SK-N-SH (cell line): ENCODE results near the gene ROBO1. TPM values are rescaled to one million over a fixed set of nuclear protein-coding genes. Genes with fewer than 3 reads are reported as not detected.
A peak's percentile ranks its signal among the peaks of the same experiment; 100 is the strongest.

Experiments
- CTCF ChIA-PET: fragments of 300-600, 350-600 bp; formaldehyde crosslinking; extraction: SDS; loops from one replicate; lab custom pipeline; 2021; lab: Yijun Ruan, JAX
- POLR2A ChIA-PET: fragments of 350-600 bp; sonication (Branson Sonifier 250); formaldehyde crosslinking; extraction: SDS; loops from one replicate; lab custom pipeline; 2020; ENCODE audit warnings: antibody characterized with exemption, inconsistent platforms; lab: Yijun Ruan, JAX
- DNase-seq: peaks from one replicate; pipeline ENCODE4 v3.0.0; 2012
- H2AFZ ChIP-seq: fragments of 200-600 bp; sonication (generic); 2 replicates; pipeline ENCODE4 v1.8.1; 2016; ENCODE audit warnings: antibody characterized with exemption, mild to moderate bottlenecking, low read depth
- H3F3A ChIP-seq: fragments of 200-600 bp; sonication (generic); replicated peaks from 2 replicates; pipeline ENCODE3; 2016; ENCODE audit warnings: antibody characterized with exemption, mild to moderate bottlenecking; ENCODE audit not compliant: insufficient read depth
- H3K27ac ChIP-seq, 2 experiments: fragments of 200-500 bp in 1 of 2; fragments of 200-600 bp in 1 of 2; sonication (Bioruptor generic) in 1 of 2; sonication (generic), shearing (Covaris generic) in 1 of 2; 2 replicates each; pipeline versions ENCODE4 v1.5.1 to v1.6.1; 2014 to 2016; ENCODE audit warnings: low read depth in 2 of 2, inconsistent platforms in 1 of 2, low read length in 1 of 2, mild to moderate bottlenecking in 1 of 2, mixed read lengths in 1 of 2
- H3K27me3 ChIP-seq: fragments of 200-600 bp; sonication (generic), shearing (Covaris generic); 2 replicates; pipeline ENCODE4 v1.6.1; 2016; ENCODE audit warnings: mixed run types; ENCODE audit not compliant: insufficient read depth
- H3K36me3 ChIP-seq, 2 experiments: fragments of 200-500 bp in 1 of 2; fragments of 200-600 bp in 1 of 2; sonication (Bioruptor generic) in 1 of 2; sonication (generic) in 1 of 2; replicated peaks in 1 of 2; 2 replicates each; pipeline versions ENCODE3 to v1.5.1; 2014 to 2016; ENCODE audit warnings: low read length in 1 of 2, mild to moderate bottlenecking in 1 of 2; ENCODE audit not compliant: insufficient read depth in 2 of 2, control insufficient read depth in 1 of 2
- H3K4me1 ChIP-seq, 2 experiments: fragments of 200-500 bp in 1 of 2; fragments of 200-600 bp in 1 of 2; sonication (Bioruptor generic) in 1 of 2; sonication (generic), shearing (Covaris generic) in 1 of 2; 2 replicates each; pipeline versions ENCODE4 v1.5.1 to v1.6.1; 2014 to 2016; ENCODE audit warnings: low read depth in 1 of 2, low read length in 1 of 2, mixed run types in 1 of 2; ENCODE audit not compliant: insufficient read depth in 2 of 2, control insufficient read depth in 1 of 2
- H3K4me2 ChIP-seq: fragments of 200-600 bp; sonication (generic), shearing (Covaris generic); 2 replicates; pipeline ENCODE4 v1.6.1; 2017; ENCODE audit warnings: mixed run types
- H3K4me3 ChIP-seq, 2 experiments: fragments of 200-500 bp in 1 of 2; fragments of 200-600 bp in 1 of 2; sonication (Bioruptor generic) in 1 of 2; sonication (generic), shearing (Covaris generic) in 1 of 2; 2 replicates each; pipeline versions ENCODE4 v1.5.1 to v1.8.1; 2014 to 2016; ENCODE audit warnings: low read depth in 2 of 2, inconsistent platforms in 1 of 2, low read length in 1 of 2, mild to moderate bottlenecking in 1 of 2, mixed read lengths in 1 of 2, moderate library complexity in 1 of 2
- H3K79me2 ChIP-seq: fragments of 200-600 bp; sonication (generic); 2 replicates; pipeline ENCODE4 v1.8.1; 2017; ENCODE audit warnings: mild to moderate bottlenecking; ENCODE audit not compliant: insufficient read depth
- H3K9ac ChIP-seq: fragments of 200-600 bp; sonication (generic); 2 replicates; pipeline ENCODE4 v1.6.1; 2017; ENCODE audit warnings: mixed run types
- H3K9me2 ChIP-seq: fragments of 200-600 bp; sonication (generic); 2 replicates; pipeline ENCODE4 v1.6.1; 2017; ENCODE audit warnings: mixed run types
- H3K9me3 ChIP-seq: fragments of 200-600 bp; sonication (generic); 2 replicates; pipeline ENCODE4 v1.6.1; 2017; ENCODE audit warnings: mixed run types, mild to moderate bottlenecking, moderate library complexity
- H4K20me1 ChIP-seq: fragments of 200-600 bp; sonication (generic); 2 replicates; pipeline ENCODE4 v1.6.1; 2017; ENCODE audit warnings: mild to moderate bottlenecking, mixed run types; ENCODE audit not compliant: insufficient read depth
- CHD2 ChIP-seq: fragments of 150-350 bp; IDR thresholded peaks from 2 replicates; pipeline ENCODE4 v1.6.1; 2018; ENCODE audit warnings: low read length; ENCODE audit not compliant: partially characterized antibody
- ELF1 ChIP-seq: IDR thresholded peaks from 2 replicates; pipeline ENCODE4 v1.4.0; 2012
- EP300 ChIP-seq, 2 experiments: IDR thresholded peaks; 2 replicates each; pipeline versions ENCODE4 v1.4.0 to v1.6.1; 2012; ENCODE audit warnings: borderline replicate concordance in 1 of 2, low read depth in 1 of 2, low read length in 1 of 2
- EZH2phosphoT487 ChIP-seq: fragments of 200-600 bp; sonication (generic); IDR thresholded peaks from 2 replicates; pipeline ENCODE4 v1.6.1; 2017; ENCODE audit warnings: low read depth, mixed run types, mild to moderate bottlenecking, antibody characterized with exemption, moderate library complexity, borderline replicate concordance
- FOSL2 ChIP-seq: IDR thresholded peaks from 2 replicates; pipeline ENCODE4 v1.4.0; 2012; ENCODE audit warnings: low read depth, mild to moderate bottlenecking, moderate library complexity, borderline replicate concordance
- FOXM1 ChIP-seq: IDR thresholded peaks from 2 replicates; pipeline ENCODE4 v1.4.0; 2012; ENCODE audit warnings: low read depth, mild to moderate bottlenecking
- GABPA ChIP-seq: IDR thresholded peaks from 2 replicates; pipeline ENCODE4 v1.4.0; 2012; ENCODE audit warnings: low read depth, mild to moderate bottlenecking
- GATA2 ChIP-seq: sonication (generic); formaldehyde crosslinking; IDR thresholded peaks from 2 replicates; pipeline ENCODE4 v1.5.0; 2020; ENCODE audit warnings: mild to moderate bottlenecking, missing genetic modification reagents
- MXI1 ChIP-seq: IDR thresholded peaks from 2 replicates; pipeline ENCODE4 v1.6.1; 2012; ENCODE audit warnings: mild to moderate bottlenecking, low read depth, low read length, improper control_type of control experiment
- NRF1 ChIP-seq: IDR thresholded peaks from 2 replicates; pipeline ENCODE4 v1.6.1; 2012; ENCODE audit warnings: low read depth, mild to moderate bottlenecking, low read length
- POLR2AphosphoS5 ChIP-seq: IDR thresholded peaks from 2 replicates; pipeline ENCODE4 v1.6.1; 2012; ENCODE audit warnings: low read depth, low read length
- RAD21 ChIP-seq: IDR thresholded peaks from 2 replicates; pipeline ENCODE4 v1.6.1; 2012; ENCODE audit warnings: mild to moderate bottlenecking, low read length
- RCOR1 ChIP-seq: fragments of 150-350 bp; IDR thresholded peaks from 2 replicates; pipeline ENCODE4 v1.6.1; 2017; ENCODE audit warnings: antibody characterized with exemption, low read length
- SIN3A ChIP-seq: IDR thresholded peaks from 2 replicates; pipeline ENCODE4 v1.6.1; 2012; ENCODE audit warnings: low read depth, mild to moderate bottlenecking, low read length, moderate library complexity, borderline replicate concordance
- TAF1 ChIP-seq: IDR thresholded peaks from 2 replicates; pipeline ENCODE4 v1.6.1; 2012; ENCODE audit warnings: low read depth, mild to moderate bottlenecking, low read length, moderate library complexity, borderline replicate concordance
- TCF12 ChIP-seq: IDR thresholded peaks from 2 replicates; pipeline ENCODE4 v1.4.0; 2012
- WGBS: methylation state at CpG from one replicate; pipeline ENCODE4 v1.1.6; 2017; ENCODE audit warnings: low lambda C conversion rate; 5-methylcytosine and 5-hydroxymethylcytosine counted together
- polyA plus RNA-seq, 3 experiments: library from polyadenylated mRNA; depleted of rRNA; stranded (reverse); fragments of >200 nt; gene quantifications; 2 replicates each; pipeline ENCODE4 v1.2.3, GENCODE V29; 2012
- TF ChIP-seq, protein P1 (sequence below): fragments of 200-600 bp; sonication (generic); IDR thresholded peaks from 2 replicates; pipeline ENCODE4 v1.6.1; 2017; ENCODE audit warnings: antibody characterized with exemption, mild to moderate bottlenecking, moderate library complexity
- TF ChIP-seq, protein P2 (sequence below): IDR thresholded peaks from 2 replicates; pipeline ENCODE4; 2012
- TF ChIP-seq, protein P3 (sequence below): IDR thresholded peaks from 2 replicates; pipeline ENCODE4 v1.4.0; 2012; ENCODE audit warnings: low read depth, borderline replicate concordance
- TF ChIP-seq, protein P4 (sequence below): IDR thresholded peaks from 2 replicates; pipeline ENCODE4 v1.4.0; 2012; ENCODE audit warnings: low read depth
- TF ChIP-seq, protein P5 (sequence below): IDR thresholded peaks from 2 replicates; pipeline ENCODE4 v1.4.0; 2012; ENCODE audit warnings: low read depth, borderline replicate concordance
- TF ChIP-seq, protein P6 (sequence below): IDR thresholded peaks from 2 replicates; pipeline ENCODE4 v1.6.1; 2012; ENCODE audit warnings: mild to moderate bottlenecking, low read depth, low read length, moderate library complexity

ROBO1 gene
- polyA plus RNA-seq, 1 of the 3 experiments (the other 2 are of a cell fraction), result 22.7 TPM

DNA sequence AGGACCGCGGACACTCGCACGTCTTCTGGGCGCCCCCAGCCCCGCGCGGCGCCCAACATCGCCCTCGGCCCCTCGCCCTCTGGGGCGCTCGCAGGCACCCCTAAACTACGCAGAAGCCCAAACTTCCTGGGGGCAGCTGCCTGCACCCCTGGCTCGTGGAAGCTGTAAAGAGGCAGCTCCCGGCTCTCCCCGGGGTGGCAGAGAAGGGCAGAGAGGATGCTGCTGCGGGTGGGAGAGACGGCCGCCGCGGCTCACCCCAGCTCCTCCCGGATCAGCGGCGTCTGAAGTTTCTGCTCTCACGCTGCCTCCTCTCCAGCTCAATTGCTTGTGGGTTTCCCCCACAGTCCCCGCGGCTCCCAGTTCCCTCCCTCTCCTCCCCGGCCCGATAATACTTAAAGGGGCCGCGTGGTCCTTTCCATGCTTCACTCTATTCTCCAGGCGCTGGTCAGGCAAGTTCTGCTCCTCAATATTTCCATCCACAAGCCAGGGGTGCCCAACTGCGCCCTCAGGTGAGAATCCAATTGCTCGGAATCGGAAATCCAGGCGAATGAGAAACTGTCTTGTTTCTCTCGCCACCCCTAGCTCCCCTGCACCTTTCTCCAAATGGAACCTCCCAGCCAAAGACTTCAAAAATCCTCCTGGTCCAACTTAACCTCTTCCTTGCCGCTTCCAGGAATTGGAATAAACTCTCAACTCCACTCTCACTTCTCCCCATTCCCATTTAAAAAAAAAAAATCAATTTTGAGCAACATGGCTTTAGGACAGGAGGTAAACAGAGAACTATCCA lies 748.5 kb downstream of the ROBO1 start:
- peak overlapping the region; percentile 87 for H2AFZ ChIP-seq
- H3K9ac ChIP-seq, result peak overlapping the region; percentile 94
- peak; percentile 89 for DNase-seq
- H3K36me3 ChIP-seq, result no peaks in the 10 kb centered on the region
- peak; percentile 42 for TF ChIP-seq CHD2
- no peak for TF ChIP-seq EZH2phosphoT487
- TF ChIP-seq, protein P1, sequence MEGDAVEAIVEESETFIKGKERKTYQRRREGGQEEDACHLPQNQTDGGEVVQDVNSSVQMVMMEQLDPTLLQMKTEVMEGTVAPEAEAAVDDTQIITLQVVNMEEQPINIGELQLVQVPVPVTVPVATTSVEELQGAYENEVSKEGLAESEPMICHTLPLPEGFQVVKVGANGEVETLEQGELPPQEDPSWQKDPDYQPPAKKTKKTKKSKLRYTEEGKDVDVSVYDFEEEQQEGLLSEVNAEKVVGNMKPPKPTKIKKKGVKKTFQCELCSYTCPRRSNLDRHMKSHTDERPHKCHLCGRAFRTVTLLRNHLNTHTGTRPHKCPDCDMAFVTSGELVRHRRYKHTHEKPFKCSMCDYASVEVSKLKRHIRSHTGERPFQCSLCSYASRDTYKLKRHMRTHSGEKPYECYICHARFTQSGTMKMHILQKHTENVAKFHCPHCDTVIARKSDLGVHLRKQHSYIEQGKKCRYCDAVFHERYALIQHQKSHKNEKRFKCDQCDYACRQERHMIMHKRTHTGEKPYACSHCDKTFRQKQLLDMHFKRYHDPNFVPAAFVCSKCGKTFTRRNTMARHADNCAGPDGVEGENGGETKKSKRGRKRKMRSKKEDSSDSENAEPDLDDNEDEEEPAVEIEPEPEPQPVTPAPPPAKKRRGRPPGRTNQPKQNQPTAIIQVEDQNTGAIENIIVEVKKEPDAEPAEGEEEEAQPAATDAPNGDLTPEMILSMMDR, result no peak
- peak; percentile 93 for TF ChIP-seq POLR2AphosphoS5
- TF ChIP-seq RCOR1, result peak; percentile 16; the same call in 1 of the 2 replicates
- TF ChIP-seq FOSL2, result no peak
- no peak for TF ChIP-seq RAD21
- TF ChIP-seq, protein P2, sequence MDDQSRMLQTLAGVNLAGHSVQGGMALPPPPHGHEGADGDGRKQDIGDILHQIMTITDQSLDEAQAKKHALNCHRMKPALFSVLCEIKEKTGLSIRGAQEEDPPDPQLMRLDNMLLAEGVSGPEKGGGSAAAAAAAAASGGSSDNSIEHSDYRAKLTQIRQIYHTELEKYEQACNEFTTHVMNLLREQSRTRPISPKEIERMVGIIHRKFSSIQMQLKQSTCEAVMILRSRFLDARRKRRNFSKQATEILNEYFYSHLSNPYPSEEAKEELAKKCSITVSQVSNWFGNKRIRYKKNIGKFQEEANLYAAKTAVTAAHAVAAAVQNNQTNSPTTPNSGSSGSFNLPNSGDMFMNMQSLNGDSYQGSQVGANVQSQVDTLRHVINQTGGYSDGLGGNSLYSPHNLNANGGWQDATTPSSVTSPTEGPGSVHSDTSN, result no peak; the same call in 1 of the 2 replicates
- TF ChIP-seq TCF12, result peak; percentile 25; the same call in 1 of the 2 replicates
- peak; percentile 45 for TF ChIP-seq GATA2 (CRISPR knock-in tag)
- TF ChIP-seq GABPA, result no peak
- TF ChIP-seq, protein P3, sequence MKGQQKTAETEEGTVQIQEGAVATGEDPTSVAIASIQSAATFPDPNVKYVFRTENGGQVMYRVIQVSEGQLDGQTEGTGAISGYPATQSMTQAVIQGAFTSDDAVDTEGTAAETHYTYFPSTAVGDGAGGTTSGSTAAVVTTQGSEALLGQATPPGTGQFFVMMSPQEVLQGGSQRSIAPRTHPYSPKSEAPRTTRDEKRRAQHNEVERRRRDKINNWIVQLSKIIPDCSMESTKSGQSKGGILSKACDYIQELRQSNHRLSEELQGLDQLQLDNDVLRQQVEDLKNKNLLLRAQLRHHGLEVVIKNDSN, result no peak
- TF ChIP-seq, protein P4, sequence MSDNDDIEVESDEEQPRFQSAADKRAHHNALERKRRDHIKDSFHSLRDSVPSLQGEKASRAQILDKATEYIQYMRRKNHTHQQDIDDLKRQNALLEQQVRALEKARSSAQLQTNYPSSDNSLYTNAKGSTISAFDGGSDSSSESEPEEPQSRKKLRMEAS, result peak; percentile 95
- TF ChIP-seq EP300 (IDR thresholded peaks at IDR 0.05; ENCODE audit: borderline replicate concordance in 1 of 2, low read depth in 1 of 2, low read length in 1 of 2), result peak in 1 of 2 experiments; percentile 63; a peak in 2 of 4 replicates
- TF ChIP-seq NRF1, result no peak
- TF ChIP-seq ELF1, result no peak
- peak; percentile 99 for TF ChIP-seq TAF1
- TF ChIP-seq FOXM1, result no peak
- TF ChIP-seq, protein P5, sequence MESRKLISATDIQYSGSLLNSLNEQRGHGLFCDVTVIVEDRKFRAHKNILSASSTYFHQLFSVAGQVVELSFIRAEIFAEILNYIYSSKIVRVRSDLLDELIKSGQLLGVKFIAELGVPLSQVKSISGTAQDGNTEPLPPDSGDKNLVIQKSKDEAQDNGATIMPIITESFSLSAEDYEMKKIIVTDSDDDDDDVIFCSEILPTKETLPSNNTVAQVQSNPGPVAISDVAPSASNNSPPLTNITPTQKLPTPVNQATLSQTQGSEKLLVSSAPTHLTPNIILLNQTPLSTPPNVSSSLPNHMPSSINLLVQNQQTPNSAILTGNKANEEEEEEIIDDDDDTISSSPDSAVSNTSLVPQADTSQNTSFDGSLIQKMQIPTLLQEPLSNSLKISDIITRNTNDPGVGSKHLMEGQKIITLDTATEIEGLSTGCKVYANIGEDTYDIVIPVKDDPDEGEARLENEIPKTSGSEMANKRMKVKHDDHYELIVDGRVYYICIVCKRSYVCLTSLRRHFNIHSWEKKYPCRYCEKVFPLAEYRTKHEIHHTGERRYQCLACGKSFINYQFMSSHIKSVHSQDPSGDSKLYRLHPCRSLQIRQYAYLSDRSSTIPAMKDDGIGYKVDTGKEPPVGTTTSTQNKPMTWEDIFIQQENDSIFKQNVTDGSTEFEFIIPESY, result no peak
- TF ChIP-seq SIN3A, result peak; percentile 41; the same call in 1 of the 2 replicates
- peak; percentile 64 for TF ChIP-seq MXI1
- TF ChIP-seq, protein P6, sequence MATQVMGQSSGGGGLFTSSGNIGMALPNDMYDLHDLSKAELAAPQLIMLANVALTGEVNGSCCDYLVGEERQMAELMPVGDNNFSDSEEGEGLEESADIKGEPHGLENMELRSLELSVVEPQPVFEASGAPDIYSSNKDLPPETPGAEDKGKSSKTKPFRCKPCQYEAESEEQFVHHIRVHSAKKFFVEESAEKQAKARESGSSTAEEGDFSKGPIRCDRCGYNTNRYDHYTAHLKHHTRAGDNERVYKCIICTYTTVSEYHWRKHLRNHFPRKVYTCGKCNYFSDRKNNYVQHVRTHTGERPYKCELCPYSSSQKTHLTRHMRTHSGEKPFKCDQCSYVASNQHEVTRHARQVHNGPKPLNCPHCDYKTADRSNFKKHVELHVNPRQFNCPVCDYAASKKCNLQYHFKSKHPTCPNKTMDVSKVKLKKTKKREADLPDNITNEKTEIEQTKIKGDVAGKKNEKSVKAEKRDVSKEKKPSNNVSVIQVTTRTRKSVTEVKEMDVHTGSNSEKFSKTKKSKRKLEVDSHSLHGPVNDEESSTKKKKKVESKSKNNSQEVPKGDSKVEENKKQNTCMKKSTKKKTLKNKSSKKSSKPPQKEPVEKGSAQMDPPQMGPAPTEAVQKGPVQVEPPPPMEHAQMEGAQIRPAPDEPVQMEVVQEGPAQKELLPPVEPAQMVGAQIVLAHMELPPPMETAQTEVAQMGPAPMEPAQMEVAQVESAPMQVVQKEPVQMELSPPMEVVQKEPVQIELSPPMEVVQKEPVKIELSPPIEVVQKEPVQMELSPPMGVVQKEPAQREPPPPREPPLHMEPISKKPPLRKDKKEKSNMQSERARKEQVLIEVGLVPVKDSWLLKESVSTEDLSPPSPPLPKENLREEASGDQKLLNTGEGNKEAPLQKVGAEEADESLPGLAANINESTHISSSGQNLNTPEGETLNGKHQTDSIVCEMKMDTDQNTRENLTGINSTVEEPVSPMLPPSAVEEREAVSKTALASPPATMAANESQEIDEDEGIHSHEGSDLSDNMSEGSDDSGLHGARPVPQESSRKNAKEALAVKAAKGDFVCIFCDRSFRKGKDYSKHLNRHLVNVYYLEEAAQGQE, result peak; percentile 32; the same call in 1 of the 2 replicates
- no peaks in the 10 kb centered on the region for H3K27me3 ChIP-seq
- WGBS, result 0% methylated on average over 24 of the region's 40 CpGs
- H3K9me2 ChIP-seq, result no peaks in the 10 kb centered on the region
- peaks cover 6% of the 10 kb centered on the region for H3F3A ChIP-seq
- peaks cover 19% of the 10 kb centered on the region for H4K20me1 ChIP-seq
- CTCF ChIA-PET, result interaction anchor here (0.6 to 3.1 kb wide), 10 partner anchors 10 to 374 kb away, joined by 3 to 19 read pairs (median 4); no protein-coding TSS in a partner anchor
- peaks cover 46% of the 10 kb centered on the region for H3K79me2 ChIP-seq
- peak overlapping the region; percentile 96 to 100 for H3K27ac ChIP-seq
- peak overlapping the region; percentile 89 to 98 for H3K4me3 ChIP-seq
- POLR2A ChIA-PET, result no interaction called here
- no peaks in the 10 kb centered on the region for H3K9me3 ChIP-seq
- H3K4me2 ChIP-seq, result peak overlapping the region; percentile 79
- H3K4me1 ChIP-seq, result peaks cover 7 to 22% of the 10 kb centered on the region in 2 experiments; a peak in 3 of 4 replicates
